T-helper 1 cell (primary cell): ENCODE measurements around the gene BRD1.

Experiments used
- DNase-seq, 5 donors: peaks; one replicate each; pipeline ENCODE4 v3.0.0-alpha.2; 2012 to 2020

The BRD1 gene

DNA sequence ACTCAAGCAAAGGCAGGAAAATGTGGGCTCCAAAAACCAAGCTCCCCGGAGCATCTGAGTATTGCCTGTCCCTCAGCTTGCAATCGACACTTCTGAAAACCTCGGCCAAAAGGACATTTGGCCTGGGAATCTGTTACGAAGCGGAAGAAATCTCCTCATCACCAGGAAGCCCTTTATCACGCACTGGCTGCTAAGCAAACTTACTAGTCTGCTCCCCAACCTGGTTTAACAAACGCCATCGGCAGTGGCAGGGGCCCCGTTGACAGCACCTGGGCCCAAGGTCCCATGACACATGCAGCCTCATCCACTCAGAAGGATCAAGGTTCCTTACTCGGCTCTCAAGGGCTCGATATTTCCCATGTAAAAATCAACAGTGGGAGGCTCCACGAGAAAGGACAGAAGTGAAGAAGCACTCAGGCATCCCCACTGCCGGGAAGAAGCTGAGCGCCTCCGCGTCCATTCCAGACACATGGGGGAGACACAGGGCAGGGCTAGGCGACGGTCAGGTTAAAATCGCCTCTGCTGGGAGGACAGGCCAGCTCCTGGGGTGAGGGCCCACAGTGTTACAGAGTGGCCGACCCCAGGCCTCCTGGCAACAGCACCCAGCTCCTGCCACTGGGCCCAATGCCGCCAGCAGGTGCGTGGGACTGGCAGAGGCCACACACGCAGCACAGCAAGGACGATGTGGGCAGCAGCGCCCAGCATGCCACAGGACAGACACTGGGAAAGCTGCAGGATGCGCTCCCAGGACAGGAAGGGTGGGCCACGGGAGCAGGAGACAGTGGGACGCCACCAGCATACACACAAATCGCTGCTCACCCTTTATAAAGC, 27.1 kb downstream of the BRD1 start:
- DNase-seq: no peak

DNA sequence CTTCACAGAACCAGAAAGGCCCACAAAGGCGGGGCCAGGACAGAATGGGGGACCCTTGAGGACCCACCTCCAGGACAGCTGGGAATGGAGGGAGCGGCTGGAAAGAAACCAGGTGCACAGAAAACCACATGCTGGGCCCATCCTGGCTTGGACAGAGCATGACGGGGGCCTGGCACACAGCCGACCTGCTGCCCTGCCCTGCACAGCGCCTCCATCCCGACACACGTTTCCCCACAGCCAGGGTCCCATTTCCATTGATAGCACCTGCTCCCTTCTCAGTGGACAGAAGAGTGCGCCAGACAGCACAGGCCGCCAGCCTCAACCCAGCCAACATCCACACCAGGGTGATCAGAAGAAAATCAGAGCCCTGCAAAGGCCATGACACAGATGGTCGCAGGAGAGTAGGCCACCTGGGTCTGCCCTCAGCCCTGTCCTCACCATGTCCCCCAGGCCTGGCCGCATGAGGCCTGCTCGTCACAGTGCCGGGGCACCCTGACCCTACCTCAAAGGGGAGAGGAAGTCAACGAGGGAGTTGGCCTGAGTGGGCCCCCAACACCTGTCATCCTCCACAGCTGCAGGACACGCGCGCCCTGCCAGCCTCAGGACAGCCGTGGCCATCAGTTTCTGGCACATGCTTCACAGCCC, 28.1 kb downstream of the BRD1 start:
- DNase-seq: no peak

GRCh38 chr22:49798486-49799151, 29.1 kb downstream of the BRD1 start:
- DNase-seq: no peak

GRCh38 chr22:49797706-49798105, 30.0 kb downstream of the BRD1 start:
- DNase-seq: no peak

GRCh38 chr22:49796596-49797270, 30.9 kb downstream of the BRD1 start:
- no peak for DNase-seq

DNA sequence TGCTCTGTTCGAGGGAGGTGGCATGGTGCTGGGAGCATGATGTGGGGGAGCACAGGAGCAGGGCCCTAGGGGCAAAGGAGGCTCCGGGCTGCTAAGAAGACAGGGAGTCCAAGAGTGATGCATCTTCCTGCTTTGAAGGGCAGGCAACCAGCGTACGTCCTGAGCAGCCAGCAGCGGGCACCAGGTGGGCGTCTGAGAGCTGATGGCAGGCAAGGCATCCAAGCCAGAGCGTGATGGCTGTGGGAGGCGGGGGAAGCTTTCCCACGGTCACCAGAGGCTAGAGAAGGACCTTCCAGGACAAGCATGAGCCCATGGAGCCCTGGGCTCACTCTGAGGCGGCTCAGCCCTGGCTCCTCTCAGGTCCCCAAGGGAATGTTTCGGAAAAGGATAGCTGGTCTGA, 32.2 kb downstream of the BRD1 start:
- DNase-seq: no peak

GRCh38 chr22:49793871-49794270, 33.8 kb downstream of the BRD1 start:
- no peak for DNase-seq

DNA sequence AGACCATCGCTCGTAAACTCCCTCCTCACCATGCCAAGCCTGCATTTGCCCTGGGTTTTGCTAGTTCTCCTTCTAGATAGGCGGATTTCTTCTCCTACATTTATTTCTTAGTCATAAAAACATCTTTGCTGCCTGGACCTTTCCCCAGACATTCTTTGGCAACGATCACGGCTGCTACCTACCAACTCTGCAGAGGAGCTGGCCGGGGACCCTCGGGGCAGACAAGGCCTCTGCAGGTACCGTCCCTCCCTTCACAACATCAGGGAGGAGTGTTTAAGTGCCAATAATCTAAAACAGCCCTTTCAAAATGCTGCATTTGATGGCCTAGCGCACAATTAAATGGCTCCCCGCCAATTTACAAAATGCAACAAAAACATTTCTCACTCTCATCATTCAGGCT, 34.4 kb downstream of the BRD1 start:
- no peak for DNase-seq

DNA sequence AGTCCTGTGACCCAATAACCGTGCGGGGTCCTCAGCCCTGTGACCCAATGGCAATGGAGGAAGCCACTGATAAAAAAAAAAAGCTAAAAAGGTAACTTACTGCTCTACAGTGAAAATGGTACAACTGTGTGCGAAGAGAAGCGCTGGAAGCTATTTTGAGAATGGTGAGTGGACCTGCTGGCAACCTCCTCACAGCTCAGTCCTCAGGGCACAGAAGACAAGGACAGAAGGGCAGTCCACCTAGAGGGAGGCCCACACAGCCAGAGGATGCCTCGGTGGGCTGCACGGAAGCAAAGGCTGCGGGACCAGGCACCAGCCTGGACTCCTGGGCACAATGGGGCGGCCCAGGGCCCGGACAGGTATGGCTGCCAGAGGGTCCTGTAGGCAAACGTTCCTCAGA, 35.6 kb downstream of the BRD1 start:
- DNase-seq: no peak

GRCh38 chr22:49791682-49792081, 36.0 kb downstream of the BRD1 start:
- DNase-seq: no peak

DNA sequence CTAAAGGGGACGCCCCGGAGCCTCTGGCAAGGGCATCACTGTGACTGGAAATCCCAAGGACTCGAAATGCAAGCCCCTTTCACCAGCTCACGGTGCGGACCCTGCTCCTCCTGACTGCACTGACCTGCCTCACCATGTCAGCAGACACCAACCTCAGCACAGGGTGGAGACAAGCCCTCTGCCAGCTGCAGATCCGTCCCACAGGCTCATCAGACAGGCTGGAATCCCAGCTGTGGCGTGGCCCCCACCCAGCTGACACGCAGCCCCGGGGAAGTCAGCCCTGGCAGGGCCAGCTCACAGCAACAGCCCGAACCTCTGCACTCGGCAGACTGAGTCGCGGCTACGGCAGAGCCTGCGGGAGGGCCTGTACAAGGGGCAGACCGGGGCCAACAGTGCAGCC, 36.8 kb downstream of the BRD1 start:
- no peak for DNase-seq

DNA sequence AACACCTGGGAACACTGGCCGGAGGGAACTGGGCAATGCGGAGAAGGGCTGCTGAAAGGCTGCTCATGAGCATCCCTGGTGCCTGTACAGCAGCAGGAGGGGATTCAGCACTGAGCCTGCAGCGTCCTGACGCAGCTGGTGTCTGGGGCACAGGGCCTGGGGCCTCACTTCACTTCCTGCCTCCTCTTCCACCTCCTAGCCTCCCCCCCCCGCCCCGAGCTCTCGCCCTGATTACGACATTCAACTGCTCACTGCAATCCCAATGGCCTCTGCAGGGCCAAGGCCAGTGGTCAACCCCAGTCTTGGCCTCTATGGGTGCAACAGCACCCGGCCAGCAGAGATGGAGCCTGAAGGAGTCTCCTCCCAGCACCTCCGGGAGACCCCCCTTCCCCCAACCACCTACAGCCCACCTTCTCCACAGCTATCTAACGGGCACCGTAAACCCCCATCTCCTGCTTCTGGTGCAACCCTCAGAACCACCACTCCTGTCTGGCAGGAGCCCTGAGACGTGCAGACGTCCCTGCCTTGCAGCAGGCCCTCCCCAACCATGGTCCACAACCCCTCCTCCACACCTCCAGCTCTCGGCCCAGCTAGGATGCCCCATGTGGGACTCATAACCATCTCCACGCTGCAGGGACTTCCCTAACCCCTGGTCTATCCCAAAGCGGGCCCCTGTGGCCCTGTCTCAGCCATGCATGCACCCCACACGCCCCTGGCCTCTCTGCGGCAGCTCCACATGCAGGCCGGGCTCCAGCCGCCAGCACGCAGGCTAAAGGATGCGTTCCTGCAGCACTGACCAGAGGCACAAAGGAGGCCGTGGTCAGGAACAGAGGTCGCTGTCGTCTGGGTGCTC, 38.2 kb downstream of the BRD1 start:
- peak in 3 of 5 donors; percentile 26 to 69 (median 27) for DNase-seq

GRCh38 chr22:49788504-49788903, 39.2 kb downstream of the BRD1 start:
- no peak for DNase-seq

- no peak for DNase-seq
These were observed 39.8 kb downstream of the BRD1 start for GRCh38 chr22:49787861-49788260.

GRCh38 chr22:49786976-49787706, 40.5 kb downstream of the BRD1 start:
- DNase-seq: no peak

- no peak for DNase-seq
These were observed 41.7 kb downstream of the BRD1 start for GRCh38 chr22:49785841-49786471.

DNA sequence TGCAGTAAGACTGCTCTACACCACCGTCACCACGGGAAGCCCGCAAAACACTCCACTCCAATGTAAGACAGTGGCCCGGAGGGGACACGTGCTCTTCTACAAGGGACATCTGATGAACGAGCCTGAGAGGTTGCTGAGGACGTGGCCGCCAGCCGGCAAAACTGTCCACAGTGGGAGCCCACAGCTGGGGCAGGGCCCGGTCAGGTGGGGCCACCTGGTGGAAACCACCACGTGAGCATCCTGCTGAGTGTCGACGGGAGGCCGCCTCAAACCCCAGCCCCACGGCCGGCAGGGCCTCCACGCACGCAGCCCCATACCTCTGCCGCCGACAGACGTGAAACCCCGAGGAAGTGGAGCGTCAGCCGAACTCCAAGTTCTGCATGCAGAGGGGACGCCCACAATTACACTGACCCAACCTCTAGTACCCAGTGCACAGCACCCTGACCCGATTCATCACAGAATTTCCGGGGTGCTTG, 42.6 kb downstream of the BRD1 start:
- no peak for DNase-seq

- DNase-seq: no peak
These were observed 43.1 kb downstream of the BRD1 start for GRCh38 chr22:49784630-49784971.

DNA sequence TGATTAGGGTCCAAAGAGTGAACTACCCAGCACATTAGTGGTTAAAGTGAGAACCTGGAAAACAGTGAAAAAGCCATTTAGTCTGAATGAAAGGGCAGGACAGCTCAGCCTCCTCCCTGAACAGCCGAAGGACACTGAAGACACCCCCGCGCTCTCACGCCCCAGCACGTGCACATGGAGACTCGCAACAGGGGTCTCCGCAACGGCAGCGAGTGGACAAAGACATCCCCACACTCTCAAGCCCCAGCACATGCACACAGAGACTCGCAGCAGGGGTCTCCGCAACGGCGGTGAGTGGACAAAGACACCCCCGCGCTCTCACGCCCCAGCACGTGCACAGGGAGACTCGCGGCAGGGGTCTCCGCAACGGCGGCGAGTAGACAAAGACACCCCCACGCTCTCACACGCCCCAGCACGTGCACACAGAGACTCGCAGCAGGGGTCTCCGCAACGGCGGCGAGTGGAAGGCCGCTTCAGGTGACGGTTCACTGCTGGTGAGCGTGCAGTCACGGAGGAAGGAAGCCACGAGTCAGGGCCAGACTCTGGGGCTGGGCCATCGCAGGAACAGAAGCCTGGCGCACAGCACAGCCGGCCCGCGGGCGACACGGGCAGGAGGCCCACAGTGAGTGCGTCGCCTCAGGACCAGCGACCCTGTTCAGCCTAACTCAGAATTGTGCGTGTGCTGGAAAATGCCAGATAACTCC, 43.6 kb downstream of the BRD1 start:
- DNase-seq: no peak

DNA sequence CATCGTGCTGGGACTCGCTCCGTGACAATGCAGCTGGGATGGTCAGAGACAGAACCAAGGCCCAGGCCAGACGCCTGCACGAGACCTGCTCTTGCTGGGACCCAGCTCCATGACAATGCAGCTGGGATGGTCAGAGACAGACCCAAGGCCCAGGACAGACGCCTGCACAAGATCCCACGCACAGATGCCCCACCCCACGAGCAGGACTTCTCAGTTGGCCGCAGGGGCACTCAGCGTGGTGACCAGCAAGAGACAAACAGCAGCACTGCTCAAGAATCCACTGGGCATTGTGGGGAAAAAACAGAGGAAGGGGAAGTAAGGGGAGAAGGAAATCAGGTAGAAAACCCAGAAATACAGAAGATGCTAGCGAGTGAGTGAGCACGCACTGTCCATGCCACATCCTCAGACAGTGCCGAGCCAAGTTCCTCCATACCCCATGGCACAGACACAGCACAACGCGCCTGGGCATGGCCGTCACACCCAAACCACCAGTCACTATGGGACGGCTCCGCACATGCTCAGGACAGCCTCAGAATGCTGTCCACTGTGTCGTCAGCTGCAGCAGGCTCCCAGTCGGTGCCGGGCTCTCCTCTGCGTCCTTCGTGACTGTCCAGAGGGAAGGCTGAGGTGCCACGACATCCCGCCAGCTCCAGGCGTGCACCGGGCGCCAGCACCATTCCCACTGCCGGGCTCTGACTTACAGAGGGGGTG, 44.5 kb downstream of the BRD1 start:
- no peak for DNase-seq
